ENCODE data around the gene GH1. TPM values are rescaled to one million over a fixed set of nuclear protein-coding genes. Genes with fewer than 3 reads are reported as not detected.
"Not testable (repeated sequence)": the region's sequence is repeated elsewhere in the genome, so short reads cannot be mapped to it uniquely, and the experiment has no call there.

GH1 gene
- total RNA-seq (not detected), polyA plus RNA-seq (not detected)

DNA sequence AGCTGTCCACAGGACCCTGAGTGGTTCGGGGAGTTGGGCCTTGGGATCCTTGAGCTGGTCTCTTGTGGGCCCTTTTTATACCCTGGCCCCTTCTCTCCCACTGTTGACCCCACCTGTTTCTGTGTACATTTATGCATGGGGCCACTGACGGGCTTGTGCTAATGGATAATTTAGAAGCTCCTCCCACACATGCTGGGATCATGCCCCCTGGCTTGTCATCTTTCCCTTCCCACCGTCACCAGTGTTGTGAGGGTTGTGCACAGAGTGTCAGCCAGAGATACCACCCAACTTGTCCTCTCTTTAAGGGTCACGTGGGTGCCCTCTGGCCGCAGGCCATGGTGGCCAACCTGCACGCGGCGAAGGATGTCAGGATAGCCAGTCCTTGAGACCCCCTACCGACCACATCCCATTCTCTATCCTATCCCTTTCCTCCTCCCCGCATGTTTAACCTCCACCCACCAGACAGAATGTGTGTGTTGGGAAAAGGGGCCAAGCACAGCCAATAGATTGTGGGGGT lies at the start of gene GH1:
Gene GH1, minus strand, starts transcription at position 51 of the 517 bp plus-strand sequence. CDS start 63 bp downstream, outside the sequence.
- not testable (repeated sequence) for H3K9me3 ChIP-seq (ENCODE audit: low read length); DNase-seq; H3K27ac ChIP-seq (ENCODE audit: low read depth, low read length); H3K36me3 ChIP-seq (ENCODE audit: insufficient read depth, low read length); H3K36me3 Mint-ChIP-seq; H3K9me3 Mint-ChIP-seq; H3K27me3 Mint-ChIP-seq; H3K4me3 Mint-ChIP-seq; H3K27me3 ChIP-seq (ENCODE audit: insufficient read depth, low read length, poor library complexity, severe bottlenecking); H3K4me1 ChIP-seq (ENCODE audit: insufficient read depth, low read length); H3K4me3 ChIP-seq (ENCODE audit: low read length)
- H3K4me1 Mint-ChIP-seq: peaks cover 6 to 10% (median 10%) of the 10 kb centered on the region in 3 donors
- ChIA-PET POLR2A (interaction anchor here (1.2 to 2.5 kb wide), 3 partner anchors 101 to 215 kb away, joined by 4 to 13 read pairs (median 9); partner anchors contain the start of gene ICAM2), CTCF (interaction anchor here (0.9 to 15.5 kb wide), 43 partner anchors 8 to 364 kb away, joined by 3 to 212 read pairs (median 5); partner anchors contain the start of genes CD79B, CSHL1, ERN1 and ICAM2)
- peak within 1 kb of the TSS in 5 of 8 donors; percentile 17 to 78 (median 63) for H3K27ac Mint-ChIP-seq

DNA sequence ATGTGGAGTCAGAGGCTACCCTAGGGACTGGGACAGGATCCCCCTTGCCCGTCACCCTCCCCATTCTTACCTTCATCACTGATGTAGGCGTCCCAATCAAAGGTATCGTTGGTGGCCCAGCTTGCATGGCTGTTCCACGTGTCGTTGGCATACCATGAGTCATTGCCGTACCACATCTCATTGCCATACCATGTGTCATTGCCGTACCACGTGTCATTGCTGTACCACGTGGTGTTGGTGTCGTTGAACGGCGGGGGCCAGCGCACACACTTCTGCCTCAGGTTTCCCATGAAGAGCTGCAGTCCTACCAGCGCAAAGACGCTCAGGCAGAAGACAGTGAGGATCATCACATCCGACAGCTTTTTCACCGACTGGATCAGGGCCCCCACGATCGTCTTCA lies 49.3 kb upstream of the GH1 start:
- peaks cover 18 to 26% (median 24%) of the 10 kb centered on the region in 3 donors for H3K4me1 Mint-ChIP-seq
- H3K27ac Mint-ChIP-seq: no peak overlapping the region
- H3K36me3 Mint-ChIP-seq: no peaks in the 10 kb centered on the region
- no peaks in the 10 kb centered on the region for H3K9me3 Mint-ChIP-seq
- H3K27me3 Mint-ChIP-seq: peaks cover 0 to 1% of the 10 kb centered on the region in 2 donors
- no peak for DNase-seq
- POLR2A ChIA-PET: no interaction called here
- H3K27ac ChIP-seq (ENCODE audit: low read depth, low read length): no peak overlapping the region
- H3K9me3 ChIP-seq (ENCODE audit: low read length): no peaks in the 10 kb centered on the region
- H3K36me3 ChIP-seq (ENCODE audit: insufficient read depth, low read length): no peaks in the 10 kb centered on the region
- no peak overlapping the region for H3K4me3 ChIP-seq (ENCODE audit: low read length)
- H3K4me3 Mint-ChIP-seq: peak overlapping the region in 1 of 7 donors; percentile 40
- no peaks in the 10 kb centered on the region for H3K27me3 ChIP-seq (ENCODE audit: insufficient read depth, low read length, poor library complexity, severe bottlenecking)
- CTCF ChIA-PET: interaction anchor here (1.0 to 3.7 kb wide), 6 partner anchors 8 to 58 kb away, joined by 3 to 13 read pairs (median 4); no protein-coding TSS in a partner anchor
- peaks cover 14% of the 10 kb centered on the region for H3K4me1 ChIP-seq (ENCODE audit: insufficient read depth, low read length)

DNA sequence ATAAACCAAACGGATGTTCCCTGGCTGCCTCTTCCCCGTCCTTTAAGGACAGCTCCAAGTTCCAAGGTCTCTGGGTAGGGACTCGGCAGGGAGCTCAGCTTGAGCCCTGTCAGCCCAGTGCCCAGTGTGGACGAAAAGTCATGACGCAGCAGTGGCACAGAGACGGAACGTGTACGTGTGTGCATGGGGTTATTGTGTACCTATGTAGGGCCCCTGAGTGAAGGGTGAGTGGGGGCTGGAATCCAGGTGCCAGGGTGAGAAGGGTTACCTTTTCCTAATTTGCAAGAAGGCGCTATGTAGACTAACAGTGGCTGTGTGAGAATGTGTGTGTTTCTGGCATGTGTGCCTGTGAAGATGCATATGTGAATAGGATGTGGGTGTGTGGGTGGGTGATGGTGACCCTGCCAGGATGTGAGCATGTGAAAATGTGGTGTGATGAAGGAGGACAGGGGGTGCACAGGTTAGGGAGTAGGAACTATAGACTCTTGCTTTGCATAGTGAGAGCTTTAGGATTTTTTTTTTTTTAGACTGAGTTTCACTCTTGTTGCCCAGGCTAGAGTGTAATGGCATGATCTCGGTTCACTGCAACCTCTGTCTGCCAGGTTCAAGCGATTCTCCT lies 48.1 kb upstream of the GH1 start:
- Mint-ChIP-seq H3K4me3 (peak overlapping the region in 5 of 7 donors; percentile 1 to 73 (median 11)), H3K27ac (peak overlapping the region in 5 of 8 donors; percentile 0 to 17 (median 6))
- POLR2A ChIA-PET: interaction anchor here (0.6 kb wide), 2 partner anchors 47 to 59 kb away, joined by 3 to 7 read pairs; no protein-coding TSS in a partner anchor

DNA sequence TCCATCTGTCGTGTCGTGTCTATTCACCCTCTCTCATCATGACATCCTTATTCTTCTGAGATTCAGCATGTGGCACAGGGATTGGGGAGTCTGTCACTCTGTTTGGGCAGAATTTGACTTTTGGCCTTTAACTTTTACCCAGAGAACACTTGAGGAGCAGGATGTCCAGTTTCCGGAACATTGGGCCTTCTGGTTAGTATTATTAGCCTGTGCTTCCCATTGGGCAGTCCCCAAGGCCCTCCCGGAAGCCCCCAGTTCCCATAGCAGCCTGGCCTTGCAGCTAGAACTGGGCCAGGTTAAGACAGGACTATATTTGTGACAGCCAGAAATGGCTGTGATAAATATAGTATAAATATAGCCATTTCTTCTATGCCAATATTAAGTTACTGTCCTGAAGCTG lies 44.5 kb upstream of the GH1 start:
- Mint-ChIP-seq H3K27me3 (peaks cover 0 to 1% of the 10 kb centered on the region in 2 donors), H3K27ac (peak overlapping the region in 2 of 8 donors; percentile 2 to 56), H3K36me3 (no peaks in the 10 kb centered on the region), H3K4me3 (no peak overlapping the region), H3K9me3 (no peaks in the 10 kb centered on the region), H3K4me1 (peaks cover 13 to 25% (median 19%) of the 10 kb centered on the region in 3 donors)
- H3K4me3 ChIP-seq (ENCODE audit: low read length): no peak overlapping the region
- no peak overlapping the region for H3K27ac ChIP-seq (ENCODE audit: low read depth, low read length)
- POLR2A ChIA-PET: no interaction called here
- no peaks in the 10 kb centered on the region for H3K27me3 ChIP-seq (ENCODE audit: insufficient read depth, low read length, poor library complexity, severe bottlenecking)
- DNase-seq: no peak
- no peaks in the 10 kb centered on the region for H3K9me3 ChIP-seq (ENCODE audit: low read length)
- no peaks in the 10 kb centered on the region for H3K36me3 ChIP-seq (ENCODE audit: insufficient read depth, low read length)
- peaks cover 14% of the 10 kb centered on the region for H3K4me1 ChIP-seq (ENCODE audit: insufficient read depth, low read length)
- CTCF ChIA-PET: no interaction called here

More for the DNA sequence above, 48.1 kb upstream of the GH1 start:
- DNase-seq: peak in 3 of 5 donors; percentile 26 to 73 (median 67)
- CTCF ChIA-PET: interaction anchor here (0.7 to 3.7 kb wide), 11 partner anchors 9 to 62 kb away, joined by 3 to 13 read pairs (median 4); no protein-coding TSS in a partner anchor
- Mint-ChIP-seq H3K27me3 (peaks cover 0 to 3% of the 10 kb centered on the region in 2 donors), H3K4me1 (peaks cover 20 to 27% (median 26%) of the 10 kb centered on the region in 3 donors), H3K9me3 (no peaks in the 10 kb centered on the region), H3K36me3 (no peaks in the 10 kb centered on the region)
- Histone ChIP-seq H3K27me3 (ENCODE audit: insufficient read depth, low read length, poor library complexity, severe bottlenecking) (no peaks in the 10 kb centered on the region), H3K9me3 (ENCODE audit: low read length) (no peaks in the 10 kb centered on the region), H3K4me3 (ENCODE audit: low read length) (no peak overlapping the region), H3K4me1 (ENCODE audit: insufficient read depth, low read length) (peaks cover 14% of the 10 kb centered on the region), H3K36me3 (ENCODE audit: insufficient read depth, low read length) (no peaks in the 10 kb centered on the region), H3K27ac (ENCODE audit: low read depth, low read length) (no peak overlapping the region)

DNA sequence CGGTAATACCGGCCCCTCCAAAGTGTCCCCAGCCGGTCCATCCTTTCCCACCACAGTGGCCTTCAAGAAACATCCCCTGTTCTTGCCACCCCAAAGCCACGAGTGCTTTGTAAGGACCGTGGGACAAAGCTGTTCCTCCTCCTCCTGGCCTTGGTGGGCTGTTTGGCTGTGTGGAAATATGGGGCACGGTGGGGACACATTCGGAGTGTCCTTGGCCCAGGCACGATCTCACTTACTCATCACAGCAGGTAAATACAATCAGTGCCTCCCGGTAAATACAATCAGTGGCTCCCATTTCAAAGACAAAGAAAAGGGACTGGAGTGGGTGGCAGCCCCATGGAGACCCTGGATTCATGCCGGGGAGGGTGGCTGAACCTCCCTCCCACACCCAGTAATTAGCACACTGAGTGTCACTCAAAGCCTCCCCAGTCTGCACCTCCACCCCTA lies 43.7 kb upstream of the GH1 start:
- Mint-ChIP-seq H3K27ac (peak overlapping the region in 2 of 8 donors; percentile 54 to 68), H3K4me1 (peaks cover 11 to 23% (median 18%) of the 10 kb centered on the region in 3 donors), H3K9me3 (no peaks in the 10 kb centered on the region), H3K27me3 (peaks cover 0 to 1% of the 10 kb centered on the region in 2 donors), H3K36me3 (no peaks in the 10 kb centered on the region), H3K4me3 (no peak overlapping the region)
- H3K27me3 ChIP-seq (ENCODE audit: insufficient read depth, low read length, poor library complexity, severe bottlenecking): no peaks in the 10 kb centered on the region
- H3K4me3 ChIP-seq (ENCODE audit: low read length): no peak overlapping the region
- CTCF ChIA-PET: interaction anchor here (1.0 to 1.4 kb wide), 3 partner anchors 16 to 56 kb away, joined by 3 to 6 read pairs (median 4); no protein-coding TSS in a partner anchor
- no peaks in the 10 kb centered on the region for H3K36me3 ChIP-seq (ENCODE audit: insufficient read depth, low read length)
- no peak for DNase-seq
- POLR2A ChIA-PET: no interaction called here
- no peaks in the 10 kb centered on the region for H3K9me3 ChIP-seq (ENCODE audit: low read length)
- peaks cover 12% of the 10 kb centered on the region for H3K4me1 ChIP-seq (ENCODE audit: insufficient read depth, low read length)
- H3K27ac ChIP-seq (ENCODE audit: low read depth, low read length): no peak overlapping the region

DNA sequence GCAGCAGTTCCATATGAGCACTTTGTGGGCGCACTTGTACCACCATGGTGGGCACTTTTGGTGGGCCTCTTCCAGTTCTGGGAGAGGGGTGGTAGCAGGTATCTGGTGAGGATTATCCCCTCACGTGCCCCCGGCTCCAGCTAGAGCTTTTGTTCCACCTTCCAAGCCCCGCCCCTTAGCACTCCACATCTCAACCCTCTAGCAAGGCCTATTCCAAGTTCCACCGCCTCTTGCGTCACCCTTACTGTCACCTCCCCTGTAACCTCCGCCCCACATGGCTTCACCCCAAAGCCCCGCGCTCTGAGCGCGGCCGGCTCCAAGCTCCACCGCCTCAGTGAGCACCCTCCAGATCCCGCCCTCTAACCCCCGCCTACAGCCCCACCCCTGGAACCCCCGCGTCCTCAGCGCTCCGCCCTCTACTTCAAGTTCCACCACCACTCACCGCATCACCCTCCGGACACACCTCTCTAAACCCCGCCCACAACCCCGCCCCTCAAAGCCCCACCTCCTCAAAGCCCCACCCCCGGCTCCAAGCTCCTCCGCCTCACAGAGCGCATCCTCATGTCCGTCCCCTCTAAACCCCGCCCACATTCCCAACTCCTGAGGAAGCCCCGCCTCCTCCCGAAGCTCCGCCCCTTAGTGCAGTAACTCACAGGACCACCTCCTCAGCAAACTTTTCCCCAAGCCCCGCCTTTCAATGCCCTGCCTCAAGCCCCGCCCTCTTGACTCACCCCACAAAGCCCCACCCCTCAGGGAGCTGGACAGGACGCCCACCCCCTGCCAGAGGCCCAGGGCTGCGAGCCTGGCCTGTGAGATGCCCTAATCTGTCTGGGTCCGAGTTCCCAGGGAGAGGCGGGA lies 42.9 kb upstream of the GH1 start:
- no peaks in the 10 kb centered on the region for H3K27me3 ChIP-seq (ENCODE audit: insufficient read depth, low read length, poor library complexity, severe bottlenecking)
- H3K36me3 ChIP-seq (ENCODE audit: insufficient read depth, low read length): no peaks in the 10 kb centered on the region
- Mint-ChIP-seq H3K9me3 (no peaks in the 10 kb centered on the region), H3K27ac (peak overlapping the region in 1 of 8 donors; percentile 6), H3K4me1 (peaks cover 4 to 16% (median 11%) of the 10 kb centered on the region in 3 donors), H3K4me3 (peak overlapping the region in 2 of 7 donors; percentile 28 to 68), H3K27me3 (peaks cover 0 to 1% of the 10 kb centered on the region in 2 donors), H3K36me3 (no peaks in the 10 kb centered on the region)
- H3K9me3 ChIP-seq (ENCODE audit: low read length): no peaks in the 10 kb centered on the region
- peaks cover 5% of the 10 kb centered on the region for H3K4me1 ChIP-seq (ENCODE audit: insufficient read depth, low read length)
- no peak overlapping the region for H3K27ac ChIP-seq (ENCODE audit: low read depth, low read length)
- CTCF ChIA-PET: interaction anchor here (1.0 to 2.1 kb wide), 4 partner anchors 15 to 64 kb away, joined by 3 to 6 read pairs (median 4); no protein-coding TSS in a partner anchor
- DNase-seq: peak in 2 of 5 donors; percentile 11 to 29
- no peak overlapping the region for H3K4me3 ChIP-seq (ENCODE audit: low read length)
- POLR2A ChIA-PET: no interaction called here

DNA sequence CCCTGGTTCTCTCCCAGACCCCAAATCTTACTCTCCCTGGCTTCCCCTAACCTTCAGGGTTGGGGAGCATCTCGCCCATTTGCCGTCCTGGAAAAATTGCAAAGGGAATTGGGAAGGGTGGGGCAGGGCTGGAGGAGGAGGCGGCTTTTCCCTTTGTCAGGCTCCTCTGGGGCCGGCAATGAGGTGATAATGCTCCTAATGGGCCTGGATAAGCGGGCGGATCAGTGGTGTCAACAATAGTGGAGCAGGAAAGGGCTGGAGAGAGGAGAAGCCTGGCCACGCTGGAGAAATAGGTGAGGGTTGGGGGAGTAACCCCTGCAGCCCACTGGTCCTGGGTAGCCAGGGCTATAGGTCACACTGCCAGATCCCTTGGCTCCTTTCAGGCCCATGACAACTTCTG lies 41.8 kb upstream of the GH1 start:
- H3K27me3 ChIP-seq (ENCODE audit: insufficient read depth, low read length, poor library complexity, severe bottlenecking): no peaks in the 10 kb centered on the region
- Mint-ChIP-seq H3K27me3 (peaks cover 0 to 1% of the 10 kb centered on the region in 2 donors), H3K4me3 (no peak overlapping the region), H3K9me3 (no peaks in the 10 kb centered on the region), H3K36me3 (no peaks in the 10 kb centered on the region), H3K27ac (no peak overlapping the region), H3K4me1 (peaks cover 0 to 11% (median 8%) of the 10 kb centered on the region in 3 donors)
- DNase-seq: no peak
- POLR2A ChIA-PET: no interaction called here
- no peak overlapping the region for H3K4me3 ChIP-seq (ENCODE audit: low read length)
- CTCF ChIA-PET: interaction anchor here (2.1 kb wide), 1 partner anchor 65 kb away, joined by 5 read pairs; no protein-coding TSS in a partner anchor
- H3K36me3 ChIP-seq (ENCODE audit: insufficient read depth, low read length): no peaks in the 10 kb centered on the region
- no peaks in the 10 kb centered on the region for H3K4me1 ChIP-seq (ENCODE audit: insufficient read depth, low read length)
- H3K27ac ChIP-seq (ENCODE audit: low read depth, low read length): no peak overlapping the region
- no peaks in the 10 kb centered on the region for H3K9me3 ChIP-seq (ENCODE audit: low read length)

All from CD8-positive, alpha-beta memory T cell (primary cell).